Lung (tissue), 12 donors: ENCODE measurements around the gene ADAMTS4. TPM values are rescaled to one million over a fixed set of nuclear protein-coding genes. Genes with fewer than 3 reads are reported as not detected.
A peak's percentile ranks its signal among the peaks of the same experiment; 100 is the strongest.

Experiments used
- ATAC-seq: fragments of 200-7000 bp; cut with Tn5 transposase; one replicate; pipeline ENCODE4 v1.9.1; 2020; ENCODE audit warnings: moderate number of reproducible peaks; ENCODE audit not compliant: insufficient read depth, low FRiP score
- DNase-seq, 3 donors: peaks; one replicate each; pipeline ENCODE4 v3.0.0-alpha.2; 2013 to 2017
- H3K27ac ChIP-seq, 2 donors: one replicate each; pipeline ENCODE4 v1.5.1; 2013; ENCODE audit warnings: mild to moderate bottlenecking in 2 of 2, moderate library complexity in 2 of 2, control low read depth in 1 of 2, inconsistent platforms in 1 of 2, low read depth in 1 of 2, low read length in 1 of 2
- H3K27me3 ChIP-seq, 3 donors: one replicate each; pipeline ENCODE4 v1.5.1; 2013; ENCODE audit warnings: low read length in 2 of 3; ENCODE audit not compliant: control insufficient read depth in 3 of 3, insufficient read depth in 3 of 3
- H3K36me3 ChIP-seq, 4 donors: one replicate each; pipeline ENCODE4 v1.5.1; 2013; ENCODE audit warnings: low read length in 4 of 4, mild to moderate bottlenecking in 1 of 4, moderate library complexity in 1 of 4; ENCODE audit not compliant: control insufficient read depth in 4 of 4, insufficient read depth in 4 of 4
- H3K4me1 ChIP-seq, 5 donors: one replicate each; pipeline ENCODE4 v1.5.1; 2013; ENCODE audit warnings: low read length in 5 of 5, mild to moderate bottlenecking in 2 of 5, moderate library complexity in 1 of 5; ENCODE audit not compliant: control insufficient read depth in 5 of 5, insufficient read depth in 5 of 5
- H3K4me3 ChIP-seq: one replicate; pipeline ENCODE4 v1.5.1; 2013; ENCODE audit warnings: mild to moderate bottlenecking, control low read depth, moderate library complexity
- H3K9ac ChIP-seq, 2 donors: one replicate each; pipeline ENCODE4 v1.5.1; 2013; ENCODE audit warnings: low read length in 2 of 2, control low read depth in 1 of 2; ENCODE audit not compliant: insufficient read depth in 1 of 2
- H3K9me3 ChIP-seq, 4 donors: one replicate each; pipeline ENCODE4 v1.5.1; 2013; ENCODE audit warnings: low read length in 3 of 4, mild to moderate bottlenecking in 1 of 4, moderate library complexity in 1 of 4; ENCODE audit not compliant: control insufficient read depth in 4 of 4, insufficient read depth in 3 of 4
- CTCF ChIP-seq: IDR thresholded peaks from 2 replicates; pipeline ENCODE4 v1.5.1; 2012; ENCODE audit warnings: mild to moderate bottlenecking; ENCODE audit errors: control extremely low read depth, extremely low read depth
- WGBS, 2 donors: extraction: QIAGEN DNeasy Blood & Tissue Kit; methylation state at CpG; one replicate each; pipeline ENCODE4 v1.1.7; 2013; 5-methylcytosine and 5-hydroxymethylcytosine counted together
- polyA plus RNA-seq, 2 donors: library from polyadenylated mRNA; stranded (reverse); fragments of 200-250 nt; gene quantifications; one replicate each; pipeline ENCODE4 v1.2.1, GENCODE V29; 2013
- total RNA-seq, 2 donors: library from RNA; depleted of rRNA in 1 of 2; stranded (reverse); fragments of >200 nt in 1 of 2; gene quantifications; one replicate each; pipeline ENCODE4 v1.2.1, GENCODE V29; 2014 to 2021
- donor health status: control.
- donor health status: control.
- donor health status: Bipolar disorder and iron deficiency.
- donor health status: healthy.
- donor health status: DM: yes; HTN: yes; CAD: no.

Gene ADAMTS4
- total and polyA plus RNA-seq, 4 donors, result 2.3 to 22.3 (median 13.0) TPM

DNA sequence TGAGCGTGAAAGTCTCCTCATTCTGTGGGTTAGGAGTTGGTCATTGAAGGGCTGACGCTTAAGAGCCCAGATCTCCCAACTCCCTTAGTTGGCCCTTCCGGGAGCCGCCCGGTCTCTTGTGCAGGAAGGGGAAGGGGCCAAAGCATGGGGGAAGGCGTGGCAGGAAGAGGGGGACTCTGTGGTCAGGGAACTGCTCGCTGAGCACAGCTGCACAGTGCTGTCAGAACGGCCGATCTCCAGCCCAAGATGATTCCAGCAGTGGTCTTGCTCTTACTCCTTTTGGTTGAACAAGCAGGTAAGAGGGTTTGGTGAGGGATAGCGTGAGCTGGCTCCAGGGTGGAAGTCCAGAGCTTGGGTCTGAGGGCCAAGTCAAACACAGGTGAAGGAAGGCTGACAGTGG is 16.2 kb upstream of the ADAMTS4 start, which contains the start of gene FCER1G:
Gene FCER1G, plus strand, starts transcription at position 220 of the 400 bp plus-strand sequence. Its CDS starts 27 bp downstream, at position 247.
- Histone ChIP-seq H3K4me1 (peaks cover 0 to 3% (median 0%) of the 10 kb centered on the region in 5 donors), H3K9me3 (no peaks in the 10 kb centered on the region), H3K4me3 (peak within 1 kb of the TSS; percentile 20), H3K36me3 (peaks cover 28 to 32% (median 31%) of the 10 kb centered on the region in 4 donors), H3K9ac (no peak within 1 kb of the TSS), H3K27ac (peak within 1 kb of the TSS in 1 of 2 donors; percentile 85), H3K27me3 (no peaks in the 10 kb centered on the region)
- peak in 1 of 3 donors; percentile 21 for DNase-seq
- TF ChIP-seq CTCF, result no peak
- WGBS, 2 donors, result 24 to 69% methylated on average over 10 of the region's 10 CpGs
- ATAC-seq, result no peak

DNA sequence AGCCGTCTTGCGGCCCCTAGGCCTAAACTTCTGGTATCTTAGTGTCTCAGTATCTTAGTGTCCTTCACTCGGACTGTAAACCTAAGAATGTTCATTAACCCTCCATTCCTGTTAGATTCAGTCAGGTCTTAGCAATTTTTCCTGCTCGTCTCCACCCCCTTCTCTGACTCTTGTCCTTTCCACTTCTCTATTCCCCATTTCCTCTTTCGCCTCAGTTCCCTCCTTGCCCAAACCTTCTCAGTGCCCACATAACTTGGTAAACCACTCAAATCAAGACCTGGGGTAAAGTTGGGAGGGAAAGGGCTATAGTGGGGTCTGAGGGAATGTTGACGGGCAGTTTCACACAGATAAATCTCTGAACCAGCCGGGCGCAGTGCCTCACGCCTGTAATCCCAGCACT is 15.5 kb upstream of the ADAMTS4 start:
- 63 to 88% methylated on average over 9 of the region's 9 CpGs for WGBS, 2 donors
- no peak overlapping the region for H3K9ac ChIP-seq
- DNase-seq, result no peak
- H3K4me3 ChIP-seq, result no peak overlapping the region
- ATAC-seq, result no peak
- TF ChIP-seq CTCF, result no peak
- peaks cover 0 to 3% (median 0%) of the 10 kb centered on the region in 5 donors for H3K4me1 ChIP-seq
- H3K27ac ChIP-seq, result peak overlapping the region in 1 of 2 donors; percentile 26
- H3K9me3 ChIP-seq, result no peaks in the 10 kb centered on the region
- H3K36me3 ChIP-seq, result peaks cover 31 to 39% (median 36%) of the 10 kb centered on the region in 4 donors
- no peaks in the 10 kb centered on the region for H3K27me3 ChIP-seq

GRCh38 chr1:161209790-161210409 is 11.0 kb upstream of the ADAMTS4 start:
- peak; percentile 68 to 72 (median 69) for DNase-seq
- Histone ChIP-seq H3K36me3 (peaks cover 40 to 67% (median 55%) of the 10 kb centered on the region in 4 donors), H3K4me3 (no peak overlapping the region), H3K27me3 (no peaks in the 10 kb centered on the region), H3K9ac (no peak overlapping the region), H3K27ac (no peak overlapping the region), H3K4me1 (peaks cover 0 to 12% (median 4%) of the 10 kb centered on the region in 5 donors), H3K9me3 (no peaks in the 10 kb centered on the region)
- 38 to 39% methylated on average over 11 of the region's 11 CpGs for WGBS, 2 donors
- TF ChIP-seq CTCF, result peak; percentile 68
- ATAC-seq, result peak; percentile 81
